NT2/D1 (cell line): ENCODE results near the gene MSH5.

Experiments used
- SUZ12 ChIP-seq: IDR thresholded peaks from 2 replicates; pipeline ENCODE4 v1.6.1; 2011; ENCODE audit not compliant: insufficient read length, insufficient read depth; ENCODE audit errors: extremely low read depth
- YY1 ChIP-seq: IDR thresholded peaks from 2 replicates; pipeline ENCODE4 v1.6.1; 2011; ENCODE audit not compliant: insufficient read length, insufficient read depth
- ZNF274 ChIP-seq: IDR thresholded peaks from 2 replicates; pipeline ENCODE4 v1.6.1; 2011; ENCODE audit warnings: mild to moderate bottlenecking, low read depth, low read length

- TF ChIP-seq YY1, result no peak
- no peak for TF ChIP-seq ZNF274
- TF ChIP-seq SUZ12, result no peak
Observed at GRCh38 chr6:31794294-31794865, 54.6 kb downstream of the MSH5 start.
